GM18498 (cell line): ENCODE measurements around the gene RBP2.

ENCODE experiments used
- ATAC-seq: cut with Tn5 transposase; IDR thresholded peaks from one replicate; pipeline ENCODE4 v1.9.1; 2021; ENCODE audit warnings: mild to moderate bottlenecking, moderate library complexity; ENCODE audit not compliant: unreplicated experiment

The RBP2 gene

DNA sequence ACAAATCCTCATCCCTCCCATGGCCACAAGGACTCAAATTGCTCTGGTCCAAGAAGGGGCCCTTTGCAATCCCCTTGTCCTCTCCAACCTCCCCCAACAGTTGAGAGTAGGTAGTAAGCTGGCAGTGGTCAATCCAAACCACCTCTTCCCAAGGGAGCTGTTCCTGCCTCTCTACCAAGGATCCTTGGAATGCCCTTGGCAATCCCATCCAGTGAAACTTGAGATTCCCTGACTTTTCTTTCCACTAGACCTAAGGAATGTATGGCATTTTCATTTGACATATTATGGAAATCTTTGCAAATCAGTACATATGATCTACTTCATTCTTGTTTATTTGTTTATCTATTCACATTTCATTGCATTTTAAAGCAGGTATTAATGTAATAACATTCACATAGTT, 4.8 kb upstream of the RBP2 start:
- no peak for ATAC-seq

DNA sequence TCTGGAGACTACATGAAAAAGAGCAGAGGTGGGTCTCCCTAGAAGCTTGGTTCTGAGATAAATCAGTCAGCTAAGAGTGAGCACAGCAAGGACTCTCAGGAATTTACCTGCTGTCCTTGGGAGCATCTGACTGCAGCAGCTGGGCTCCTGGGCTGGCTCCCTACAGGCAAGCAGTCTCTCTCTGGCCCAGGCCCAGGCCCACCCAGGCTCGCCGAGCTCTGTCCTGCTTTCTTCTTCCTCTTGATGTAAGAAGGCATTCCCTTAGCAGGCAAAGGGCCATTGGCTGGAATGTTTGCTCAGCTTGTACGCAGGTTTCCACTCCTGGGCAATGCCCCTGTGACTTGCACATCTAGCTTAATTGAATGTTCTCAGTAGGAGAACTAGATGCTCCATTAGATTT, 4.3 kb upstream of the RBP2 start:
- ATAC-seq = no peak

DNA sequence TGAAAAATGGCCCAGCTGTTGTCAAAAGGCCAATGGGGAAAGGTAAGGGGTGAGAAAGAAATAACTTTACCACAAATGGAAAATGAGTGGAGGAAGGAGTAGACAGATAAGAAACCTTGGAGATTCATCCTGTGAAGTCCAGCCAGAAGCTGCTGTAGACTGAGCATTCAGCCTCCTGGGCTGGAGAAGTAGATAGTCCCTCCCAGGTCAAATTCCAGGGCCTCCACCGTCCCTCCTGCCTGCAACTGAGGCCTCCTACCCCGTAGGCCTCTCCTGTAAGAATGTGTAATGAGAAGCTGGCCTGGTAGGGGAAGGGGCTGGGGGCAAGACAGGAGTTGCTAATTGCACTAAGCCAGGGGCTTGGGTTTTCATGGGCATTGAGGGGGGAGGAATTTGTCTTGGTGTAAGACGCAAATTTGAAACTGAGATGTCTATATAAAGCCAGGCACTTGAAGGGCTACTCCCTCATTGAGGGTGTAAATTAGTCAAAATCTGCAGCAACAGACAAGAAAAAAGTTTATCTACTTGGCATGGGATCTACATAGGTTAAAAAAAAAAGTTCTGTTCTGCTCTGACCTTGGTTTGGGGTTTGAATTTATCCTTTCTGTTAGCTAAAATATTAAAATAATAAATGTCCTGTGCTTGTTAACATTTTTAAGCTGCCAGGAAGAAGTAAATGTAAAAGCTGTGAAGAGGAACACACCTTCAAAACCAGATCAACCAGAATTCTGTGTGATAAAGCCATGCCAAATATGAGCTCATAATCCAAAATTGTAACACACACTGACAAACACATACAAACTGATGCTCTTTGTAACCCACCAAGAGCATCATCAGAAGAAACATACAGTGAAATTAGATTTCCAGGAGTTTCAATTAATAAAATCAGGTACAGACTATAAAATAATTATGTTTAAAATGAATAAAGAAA, 1.7 kb upstream of the RBP2 start:
- no peak for ATAC-seq

DNA sequence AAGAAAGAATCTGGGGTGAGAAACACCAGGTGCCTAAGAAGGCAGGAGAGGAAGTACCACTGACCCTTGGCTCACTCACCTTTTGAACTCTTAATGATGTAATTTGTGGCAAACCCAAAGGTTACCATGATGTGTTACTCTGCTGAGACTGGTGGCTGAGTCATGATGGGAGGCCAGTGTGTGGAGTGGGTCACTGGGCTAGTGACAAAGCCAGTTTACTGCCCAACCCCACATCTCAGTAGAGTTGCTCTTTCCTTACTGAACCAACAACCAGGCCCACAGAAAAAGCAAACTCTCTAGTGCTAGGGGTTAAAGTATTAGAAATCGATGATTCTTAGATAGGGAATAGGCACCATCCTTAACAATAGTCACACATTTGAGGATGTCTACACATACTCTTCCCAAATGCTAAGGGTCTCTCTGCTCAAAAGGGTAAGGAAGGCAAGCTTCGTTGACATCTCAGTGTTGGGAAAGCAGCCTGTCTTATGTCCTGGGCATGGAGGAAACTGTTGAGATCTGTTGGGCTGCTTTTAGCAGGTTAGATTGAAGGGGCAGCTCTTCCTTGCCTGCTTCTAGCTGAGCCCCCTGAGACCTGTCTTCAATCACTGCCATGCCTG, 3.1 kb downstream of the RBP2 start:
- no peak for ATAC-seq

DNA sequence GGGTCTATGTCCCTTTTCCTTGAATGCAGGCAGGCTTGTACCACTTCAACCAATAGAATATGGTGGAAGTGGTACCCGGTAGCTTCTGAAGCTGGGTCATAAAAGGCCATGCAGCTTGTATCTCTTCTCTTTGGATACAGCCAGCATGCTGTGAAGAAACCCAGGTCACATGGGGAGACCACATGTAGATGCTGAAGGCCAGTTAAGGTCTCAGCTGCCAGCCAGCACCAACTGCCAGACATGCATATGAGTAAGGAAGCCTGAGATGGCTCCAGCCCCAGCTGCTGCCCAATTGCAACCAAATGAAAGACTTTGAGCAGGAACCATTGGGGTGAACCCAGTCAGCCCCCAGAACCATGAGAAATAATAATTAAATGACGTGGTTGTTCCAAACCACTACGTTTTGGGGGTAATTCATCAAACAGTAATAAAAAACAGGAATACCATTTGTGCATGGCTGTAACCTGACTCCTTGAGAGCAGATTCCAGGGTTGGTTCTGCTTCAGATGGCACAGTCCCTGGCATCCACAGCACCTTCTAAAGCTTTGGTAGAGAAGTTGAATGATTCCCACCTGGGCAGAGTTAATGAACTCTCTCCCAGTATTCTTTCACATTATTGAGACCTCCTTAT, 3.8 kb downstream of the RBP2 start:
- no peak for ATAC-seq

DNA sequence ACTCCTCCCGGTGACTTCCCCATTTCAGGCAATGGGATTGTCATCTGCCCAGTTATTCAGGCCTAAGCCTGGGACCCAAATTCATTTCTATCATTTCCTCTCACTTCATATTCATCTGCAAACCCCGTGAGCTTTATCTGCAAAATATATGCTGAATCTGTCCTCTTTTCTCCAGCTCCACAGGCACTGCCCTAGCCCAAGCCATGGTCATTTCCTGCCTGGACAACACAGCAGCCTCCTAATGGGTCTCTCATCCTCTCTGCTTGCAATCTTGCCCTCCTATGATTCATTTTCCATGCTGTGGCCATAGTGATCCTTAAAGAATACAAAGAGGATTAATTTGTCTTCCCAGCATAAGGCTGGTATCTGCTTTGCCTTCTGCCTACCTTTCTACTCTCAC, 6.1 kb downstream of the RBP2 start:
- no peak for ATAC-seq

DNA sequence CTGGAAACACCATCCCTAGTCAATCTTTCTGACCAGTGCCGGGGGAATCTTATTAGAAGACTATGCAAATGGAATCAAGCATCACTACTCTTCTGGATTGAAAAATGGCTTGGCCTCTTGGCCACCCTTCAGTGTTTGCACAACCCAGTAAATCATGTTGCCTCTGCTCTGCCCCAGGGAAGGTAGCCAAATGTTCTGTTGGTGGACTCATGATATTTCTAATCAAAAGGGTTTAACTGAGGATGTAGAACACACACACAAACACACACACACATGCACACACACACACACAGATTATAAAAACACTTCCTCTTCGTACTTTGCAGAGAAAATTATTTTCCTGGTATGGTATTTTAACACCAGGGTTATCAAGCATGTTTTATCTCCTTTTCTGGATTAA, 7.9 kb downstream of the RBP2 start:
- ATAC-seq = no peak

DNA sequence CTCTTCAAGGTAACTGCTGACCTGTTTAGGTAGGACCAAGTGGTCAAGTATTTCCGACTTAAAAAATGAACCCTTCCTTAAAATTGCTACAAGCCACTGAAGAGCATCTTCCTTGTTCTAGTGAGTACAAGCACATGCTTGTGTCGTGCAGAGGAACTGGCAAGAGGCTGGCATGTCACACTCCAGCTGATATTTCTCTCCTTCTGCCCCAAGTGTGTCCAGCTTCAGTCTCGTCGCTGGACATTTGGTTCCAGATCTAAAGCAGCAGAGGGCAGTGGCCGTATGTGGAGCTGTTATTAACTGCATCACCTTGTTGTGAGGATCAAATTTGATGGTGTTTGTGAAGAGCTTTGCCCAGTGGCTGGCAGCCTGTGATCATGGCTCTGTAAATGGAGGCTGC, 10.0 kb downstream of the RBP2 start:
- no peak for ATAC-seq

DNA sequence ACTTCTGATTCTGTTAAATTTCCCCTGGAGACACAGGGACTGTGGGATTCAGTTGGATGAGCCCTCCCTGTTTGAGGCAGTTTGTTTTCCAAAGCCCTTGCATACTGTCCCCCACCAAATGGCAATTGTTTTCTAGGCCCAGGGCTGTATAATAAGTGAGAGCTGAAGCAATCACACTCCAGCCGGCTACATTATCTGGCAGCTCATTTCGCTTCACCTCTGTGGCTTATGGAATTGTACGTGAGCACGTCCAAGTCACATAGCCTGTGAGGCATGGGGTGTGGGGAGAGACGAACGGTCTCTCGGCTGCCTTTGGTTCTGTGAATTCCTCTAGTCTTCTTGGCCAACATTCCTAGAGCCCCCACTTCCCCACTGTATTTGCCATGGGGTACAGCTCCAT, 10.7 kb downstream of the RBP2 start:
- ATAC-seq = no peak

DNA sequence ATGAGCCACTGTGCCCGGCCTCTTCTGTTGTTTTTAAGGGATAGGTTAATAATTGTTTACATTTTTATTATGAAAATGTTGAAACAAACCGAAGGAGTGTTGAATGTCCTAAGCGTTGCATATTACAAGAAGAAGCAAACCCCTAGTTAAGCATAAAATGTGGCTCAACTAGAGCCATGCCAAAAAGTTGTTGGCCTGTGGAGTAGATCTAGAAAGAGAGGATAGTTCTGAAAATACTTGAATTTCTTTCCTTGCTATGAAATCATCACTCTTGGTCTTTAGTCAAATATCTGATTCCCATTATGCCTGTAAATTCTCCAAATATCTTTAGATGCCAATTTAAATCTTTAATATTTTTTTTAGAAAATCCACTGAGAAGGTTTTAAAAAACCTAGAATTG, 12.8 kb downstream of the RBP2 start:
- ATAC-seq = no peak

DNA sequence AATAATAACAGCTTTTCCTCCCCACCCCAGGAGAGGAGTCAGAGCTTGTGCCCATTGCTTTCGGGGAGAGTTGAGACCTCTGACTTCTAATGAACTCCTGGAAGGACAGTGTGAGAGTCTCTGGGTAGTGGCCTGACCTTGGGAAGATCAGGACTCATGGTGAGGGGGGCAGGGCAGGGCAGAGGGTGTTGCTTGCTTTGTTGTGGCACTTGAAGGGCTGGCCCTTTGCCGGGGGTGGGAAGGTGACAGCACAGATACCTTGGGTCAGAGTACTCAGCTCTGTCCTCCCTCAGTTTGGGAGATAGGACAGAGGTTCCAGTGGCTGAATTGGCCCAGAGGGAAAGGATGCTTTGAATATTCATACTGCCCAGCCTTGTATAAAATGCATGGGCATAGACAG, 15.8 kb downstream of the RBP2 start:
- no peak for ATAC-seq

DNA sequence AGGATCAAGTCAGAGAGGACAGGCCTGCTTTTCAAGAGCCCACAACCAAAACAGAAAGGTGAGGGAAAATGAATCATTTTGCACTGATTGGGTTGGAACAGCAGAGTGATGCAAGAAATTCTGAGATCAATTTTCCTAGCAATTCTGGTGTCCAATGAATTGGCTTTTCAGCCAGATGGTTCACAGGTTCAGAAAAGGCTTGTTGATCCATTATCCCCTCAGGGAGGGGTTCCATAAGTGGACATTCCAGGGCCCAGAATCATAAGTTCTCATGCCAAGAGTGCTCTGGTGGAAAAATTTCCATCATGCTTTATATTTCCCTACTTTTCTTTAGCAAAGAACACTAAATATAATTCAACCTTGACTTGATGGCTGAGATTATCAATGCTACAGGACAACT, 16.2 kb downstream of the RBP2 start:
- no peak for ATAC-seq

DNA sequence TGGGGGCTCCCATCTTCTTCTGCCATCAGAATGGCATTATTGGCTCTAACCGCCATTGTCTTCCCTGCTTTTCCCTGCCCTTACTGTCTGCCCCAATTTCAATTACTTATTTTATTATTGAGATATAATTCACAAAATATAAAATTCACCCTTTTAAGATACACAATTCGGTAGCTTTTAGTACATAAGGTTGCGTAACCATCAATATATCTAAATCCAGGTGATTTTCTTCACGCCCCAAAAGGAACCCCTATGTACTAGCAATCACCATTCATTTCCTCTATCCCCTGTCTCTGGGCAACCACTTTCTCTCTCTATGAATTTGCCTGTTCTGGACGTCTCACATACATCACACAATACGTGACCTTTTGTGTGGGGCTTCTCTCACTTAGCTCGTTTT, 18.0 kb downstream of the RBP2 start:
- ATAC-seq = no peak

DNA sequence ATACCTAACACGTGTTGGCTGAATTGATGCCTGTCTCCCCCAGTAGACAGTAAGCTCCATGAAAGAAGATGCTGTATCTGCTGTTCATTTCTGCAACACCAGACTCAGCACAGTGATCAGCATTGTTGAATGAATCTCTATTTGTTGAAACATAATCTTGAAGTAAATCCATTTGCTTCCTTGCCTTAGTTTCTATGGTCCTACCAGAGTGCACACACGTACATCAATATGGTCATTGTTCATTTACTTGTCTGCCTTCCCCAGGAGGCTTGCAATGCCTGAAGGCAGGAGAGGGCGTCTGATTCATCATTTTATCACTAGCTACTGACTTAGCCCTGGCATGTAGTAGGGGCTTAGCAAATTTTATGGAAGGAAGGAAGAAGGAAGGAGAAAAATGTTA, 19.2 kb downstream of the RBP2 start:
- no peak for ATAC-seq

DNA sequence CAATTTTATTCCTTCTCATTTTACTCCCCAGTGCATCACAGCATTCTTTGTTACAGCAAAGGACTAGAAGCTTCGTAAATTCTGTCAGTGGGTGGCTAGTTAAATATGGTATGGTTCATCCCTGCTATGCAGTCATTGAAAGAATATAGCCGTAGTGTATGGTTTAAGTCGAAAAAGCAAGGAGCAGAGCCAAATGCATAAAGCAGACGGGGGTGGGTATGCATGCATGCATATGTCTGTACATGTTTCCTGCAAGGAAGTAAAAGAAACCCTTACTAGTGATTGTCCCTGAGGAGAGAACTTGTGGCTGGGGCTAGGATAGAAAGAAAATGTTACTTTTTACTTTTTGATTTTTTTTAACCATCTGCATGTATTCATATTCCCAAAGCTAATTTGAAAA, 19.9 kb downstream of the RBP2 start:
- no peak for ATAC-seq

DNA sequence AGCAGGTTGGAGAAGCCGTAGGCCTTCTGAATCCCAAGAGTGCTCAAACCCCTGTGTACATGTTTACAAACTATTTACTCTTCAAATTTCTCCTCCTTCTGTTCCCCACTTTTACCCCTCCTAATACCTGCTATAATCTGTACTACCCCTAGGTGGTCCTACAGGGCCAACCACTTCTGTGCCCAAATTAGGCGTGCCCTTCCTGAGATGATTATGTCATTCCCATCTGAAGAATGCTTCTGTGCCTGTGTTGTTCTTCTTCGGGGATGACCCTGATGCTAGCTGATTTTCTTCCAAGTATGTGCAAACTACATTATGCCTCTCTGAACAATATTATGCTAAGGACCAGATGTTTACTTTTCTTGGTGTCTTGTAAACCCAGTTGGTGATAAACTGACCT, 20.5 kb downstream of the RBP2 start:
- no peak for ATAC-seq

DNA sequence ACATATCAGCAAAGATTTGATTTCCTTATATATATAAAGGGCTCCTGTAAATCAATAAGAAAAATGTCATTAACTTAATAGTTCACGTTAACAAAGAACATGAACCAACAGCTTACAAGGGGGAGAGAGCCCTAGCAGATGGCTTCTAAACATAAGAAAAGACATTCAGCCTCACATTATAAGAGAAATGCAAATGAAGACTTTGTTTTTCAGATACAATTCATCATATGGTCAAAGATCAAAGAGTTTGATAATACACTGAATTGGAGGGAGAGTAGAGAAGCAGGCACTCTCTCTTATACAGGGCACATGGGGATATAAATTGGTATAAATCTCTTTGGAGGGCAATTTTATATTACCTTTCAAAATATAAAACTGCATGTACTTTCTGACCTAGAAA, 21.1 kb downstream of the RBP2 start:
- no peak for ATAC-seq

DNA sequence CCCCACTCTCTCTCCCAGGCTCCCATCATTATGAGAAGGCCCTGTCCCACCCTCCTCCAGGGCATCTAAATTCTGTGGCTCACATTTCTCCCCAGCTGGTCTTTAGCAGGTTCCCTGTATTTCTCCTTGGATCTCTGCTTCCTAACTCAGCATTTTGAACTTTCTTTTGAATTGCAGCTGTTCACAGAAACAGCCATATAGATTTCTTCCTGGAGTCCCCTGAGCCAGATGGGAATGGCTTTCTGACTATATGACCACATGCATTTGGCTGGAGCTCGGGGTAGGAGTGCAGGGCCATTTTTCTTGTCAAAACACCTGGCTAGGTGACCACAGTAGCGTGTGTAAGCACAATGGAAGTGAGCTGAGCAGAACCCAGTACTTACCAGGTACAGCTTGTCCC, 22.0 kb downstream of the RBP2 start:
- ATAC-seq = no peak

DNA sequence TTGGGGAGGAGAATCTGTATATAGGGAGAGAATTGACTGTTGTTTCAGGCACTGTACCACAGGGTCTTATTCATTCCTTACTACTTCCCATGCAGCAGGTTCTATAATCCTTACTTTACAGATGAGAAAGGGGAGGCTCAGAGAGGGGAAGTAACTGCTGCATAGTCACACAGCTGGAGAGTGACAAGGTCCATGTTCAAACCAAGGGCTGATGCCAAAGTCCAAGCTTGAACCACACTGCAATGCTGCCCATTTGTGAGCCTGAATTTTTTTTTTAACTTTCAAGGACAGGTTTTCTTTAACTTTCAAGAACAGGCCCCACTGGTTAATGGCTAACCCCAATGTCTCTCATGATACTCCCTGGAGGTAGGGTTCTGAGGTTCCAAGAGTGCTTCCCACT, 26.2 kb downstream of the RBP2 start:
- no peak for ATAC-seq

DNA sequence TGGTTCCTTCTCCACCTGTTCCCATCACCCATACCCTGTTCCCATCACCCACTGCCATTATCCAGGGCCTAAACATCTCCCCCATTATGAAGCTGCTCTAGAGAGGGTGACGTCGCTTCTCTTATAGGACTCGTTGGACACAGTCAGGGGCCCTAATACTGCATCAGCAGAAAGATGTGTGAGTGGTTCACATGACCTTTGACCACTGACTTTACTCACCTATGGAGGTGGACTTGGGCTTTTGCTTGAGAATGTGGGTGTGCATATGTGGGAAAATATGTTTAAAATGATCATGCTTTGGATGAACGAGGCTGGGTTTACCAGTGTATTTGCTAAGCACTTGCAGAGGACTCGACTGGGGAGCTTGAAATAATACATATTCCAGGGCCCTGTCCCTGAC, 26.8 kb downstream of the RBP2 start:
- ATAC-seq = no peak

DNA sequence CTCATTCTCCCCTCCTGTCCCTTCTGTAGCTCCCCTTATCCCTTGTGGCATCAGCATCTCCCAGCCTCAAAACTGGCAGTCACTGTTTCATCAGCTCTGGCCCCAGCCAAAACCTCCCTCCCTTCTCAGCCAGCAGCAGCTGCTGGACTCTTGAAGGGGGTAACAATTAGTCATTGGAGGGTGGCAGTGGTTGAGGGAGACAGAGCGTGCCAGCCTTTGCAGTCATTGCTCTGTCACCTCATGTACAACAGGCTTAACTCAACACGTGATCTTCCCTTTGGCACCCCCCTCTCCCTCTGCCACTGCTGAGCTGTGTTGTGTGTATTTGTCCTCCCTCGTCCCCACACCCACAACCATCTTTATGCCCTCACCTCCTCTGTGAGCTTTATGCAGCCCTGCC, 28.2 kb downstream of the RBP2 start:
- ATAC-seq = no peak

DNA sequence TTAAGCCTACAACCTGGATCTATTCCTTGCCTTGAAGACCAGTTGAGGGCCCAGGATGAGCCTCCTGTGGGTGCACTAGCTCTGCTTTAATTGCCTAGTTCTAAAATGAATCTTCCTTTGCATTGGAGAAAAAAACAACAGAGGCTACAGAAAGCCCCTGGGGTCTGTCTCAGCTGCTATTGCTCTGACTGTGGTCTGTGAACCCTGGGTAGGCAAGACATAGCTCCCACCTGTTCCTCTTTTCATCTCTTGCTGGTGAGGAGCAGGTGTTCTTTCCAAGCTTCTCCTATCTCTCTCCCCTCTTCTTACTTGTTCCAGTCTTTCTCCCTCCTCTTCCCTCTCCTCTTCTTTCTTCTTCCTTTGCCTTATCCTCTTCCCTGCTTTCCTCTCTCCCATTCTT, 28.8 kb downstream of the RBP2 start:
- ATAC-seq = no peak
